Activated CD4-positive, alpha-beta T cell treated with anti-CD3 and anti-CD28 coated beads, Interleukin-2, amount 50 U/mL, for 4 hours (primary cell): ENCODE results near the gene MTIF3.
"Not testable (repeated sequence)": the region's sequence is repeated elsewhere in the genome, so short reads cannot be mapped to it uniquely, and the experiment has no call there.

ENCODE experiments used
- DNase-seq, 2 experiments: peaks; one replicate each; pipeline ENCODE4 v3.0.0-alpha.2; 2020

MTIF3 gene

GRCh38 chr13:27408074-27408473 is 42.3 kb downstream of the MTIF3 start:
- no peak for DNase-seq

DNA sequence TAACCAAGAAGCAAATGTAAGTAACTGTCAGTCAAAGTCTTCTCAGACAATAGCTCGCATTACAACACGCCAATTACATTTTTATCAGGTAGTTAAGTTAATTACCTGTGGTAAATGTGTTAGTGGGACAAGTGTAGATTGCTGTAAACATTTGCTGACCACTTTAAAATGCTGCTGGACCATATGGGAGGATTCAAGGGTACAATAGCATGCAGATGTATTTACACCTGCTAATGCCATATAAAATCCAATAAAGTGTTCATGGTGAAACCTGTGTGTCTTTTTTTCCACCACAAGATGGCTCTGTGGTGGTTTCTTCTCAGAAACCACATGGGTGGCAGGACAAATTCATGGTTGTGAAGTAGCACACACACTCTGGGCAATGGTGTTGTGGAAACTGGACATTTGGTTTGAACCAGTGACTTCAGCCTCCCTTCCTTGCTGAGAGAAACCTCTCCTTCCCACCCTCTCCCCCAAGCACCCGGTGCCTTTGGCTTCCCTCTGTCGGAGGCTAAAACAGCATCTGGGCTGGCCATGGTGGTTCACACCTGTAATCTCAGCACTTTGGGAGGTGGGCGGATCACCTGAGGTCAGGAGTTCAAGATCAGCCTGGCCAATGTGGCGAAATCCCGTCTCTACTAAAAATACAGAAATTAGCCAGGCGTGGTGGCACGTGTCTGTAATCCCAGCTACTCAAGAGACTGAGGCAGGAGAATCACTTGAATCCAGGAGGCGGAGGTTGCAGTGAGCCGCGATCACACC is 44.0 kb downstream of the MTIF3 start:
- no peak for DNase-seq

DNA sequence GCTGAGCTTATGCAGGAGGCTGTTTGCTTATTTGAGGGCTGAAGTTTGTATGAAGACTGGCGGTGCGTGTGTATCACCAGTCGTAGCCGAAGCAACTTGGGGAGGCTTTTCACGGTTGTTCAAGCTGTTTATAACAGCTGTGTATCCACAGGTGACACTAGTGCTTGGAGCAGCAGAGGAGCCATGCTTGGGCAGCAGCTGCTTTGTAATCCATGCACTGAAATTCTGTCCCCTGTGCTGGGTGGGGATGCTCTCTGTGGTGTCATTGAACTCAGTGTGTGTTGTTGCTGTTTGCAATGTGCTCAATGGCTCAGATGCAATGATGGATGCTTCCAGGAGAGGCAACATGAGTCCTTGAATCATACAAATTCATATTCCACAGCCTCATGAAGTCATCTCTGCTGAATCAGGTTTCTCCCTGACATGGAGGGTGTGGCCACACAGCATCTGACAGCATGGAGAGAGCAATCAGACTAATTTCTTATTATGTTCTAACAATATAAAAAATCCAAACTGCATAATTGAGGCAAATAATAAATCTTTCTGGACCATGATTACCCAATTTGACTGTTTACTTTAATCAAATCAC is 44.7 kb downstream of the MTIF3 start:
- no peak for DNase-seq

DNA sequence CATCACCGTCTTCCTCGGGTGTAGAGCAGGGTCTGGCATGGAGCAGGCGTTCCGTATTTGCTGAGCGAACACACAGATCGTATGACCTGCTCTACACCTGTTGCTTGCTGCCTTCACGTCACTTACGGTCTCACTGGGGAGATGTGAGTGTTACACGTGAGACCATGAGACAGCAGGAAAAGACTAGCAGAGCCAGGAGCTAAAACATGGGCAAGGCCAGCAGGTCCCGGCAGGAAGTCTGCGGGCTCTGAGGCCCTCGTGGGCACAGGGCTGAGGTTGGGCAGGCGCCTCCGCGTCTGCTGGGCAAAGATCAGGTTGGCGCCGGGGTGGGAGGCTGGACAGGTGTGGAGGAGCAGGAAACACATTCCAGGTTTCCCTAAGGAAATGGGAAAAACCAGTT is 45.7 kb downstream of the MTIF3 start:
- no peak for DNase-seq

- no peak for DNase-seq
These were observed 46.5 kb downstream of the MTIF3 start for GRCh38 chr13:27403727-27404385.

- DNase-seq, result no peak
These were observed 47.1 kb downstream of the MTIF3 start for GRCh38 chr13:27403203-27403678.

GRCh38 chr13:27401210-27401609 is 49.2 kb downstream of the MTIF3 start:
- DNase-seq, result no peak

GRCh38 chr13:27400405-27400804 is 50.0 kb downstream of the MTIF3 start:
- DNase-seq, result not testable (repeated sequence)

DNA sequence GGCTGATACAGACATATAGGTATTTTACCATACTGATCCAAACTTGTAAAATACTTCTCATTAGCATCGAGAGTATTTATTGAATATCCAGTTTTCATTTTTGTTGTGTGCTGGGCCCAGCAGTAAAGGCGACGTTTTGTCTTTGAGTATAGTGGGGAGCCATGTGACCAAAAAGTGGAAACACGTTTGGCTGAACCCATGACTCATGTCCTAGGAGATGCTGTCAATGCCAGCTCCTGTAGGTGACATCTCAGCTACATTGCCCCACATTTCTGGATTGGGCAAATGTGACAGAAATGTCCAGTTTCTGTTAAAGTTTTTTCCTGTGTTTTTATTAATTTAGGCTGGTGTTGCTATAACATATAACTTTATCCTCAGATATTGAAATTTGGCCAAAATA is 52.0 kb downstream of the MTIF3 start:
- DNase-seq, result no peak

GRCh38 chr13:27396252-27396846 is 54.0 kb downstream of the MTIF3 start:
- DNase-seq, result no peak

DNA sequence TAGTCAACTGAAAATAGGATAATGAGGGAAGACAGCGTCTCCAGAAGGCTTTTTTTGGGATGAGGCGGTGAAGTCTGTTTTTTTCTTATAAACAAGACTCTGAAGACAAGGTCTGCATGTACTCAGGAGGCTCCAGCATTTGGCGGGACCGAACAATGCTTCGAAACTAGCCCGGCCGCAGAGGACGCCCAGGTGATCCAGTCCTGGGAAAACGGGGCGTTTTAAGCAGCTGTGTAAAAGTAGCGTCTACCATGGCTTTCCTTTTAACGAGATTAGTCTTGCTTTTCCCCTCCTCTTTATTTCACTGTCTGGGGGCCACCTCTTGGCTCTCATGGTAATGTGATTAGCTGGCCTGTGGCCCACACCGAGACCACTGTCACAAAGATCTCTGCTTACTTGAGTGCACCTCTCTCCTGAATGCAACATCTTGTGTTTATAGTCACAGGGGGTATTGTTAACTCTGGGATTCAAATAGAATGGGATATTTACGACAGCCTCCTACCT is 55.3 kb downstream of the MTIF3 start:
- no peak for DNase-seq

DNA sequence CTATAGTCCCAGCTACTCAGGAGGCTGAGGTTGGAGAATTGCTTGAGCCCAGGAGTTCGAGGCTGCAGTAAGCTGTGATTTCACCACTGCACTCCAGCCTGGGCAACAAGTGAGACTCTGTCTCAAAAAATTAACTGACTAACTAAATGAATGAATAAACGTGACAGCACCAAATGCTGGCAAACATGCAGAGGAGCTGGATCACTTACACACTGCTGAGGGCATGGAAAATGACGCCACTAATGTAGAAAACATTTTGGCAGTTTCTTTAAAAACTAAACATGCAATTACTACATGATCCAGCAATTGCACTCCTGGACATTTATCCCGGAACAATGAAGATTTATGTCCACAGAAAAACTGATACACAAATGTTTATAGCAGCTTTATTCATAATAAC is 57.3 kb downstream of the MTIF3 start:
- DNase-seq, result no peak

- DNase-seq, result no peak
These were observed 58.9 kb downstream of the MTIF3 start for GRCh38 chr13:27391471-27391870.

GRCh38 chr13:27389891-27390290 is 60.5 kb downstream of the MTIF3 start:
- DNase-seq, result no peak

DNA sequence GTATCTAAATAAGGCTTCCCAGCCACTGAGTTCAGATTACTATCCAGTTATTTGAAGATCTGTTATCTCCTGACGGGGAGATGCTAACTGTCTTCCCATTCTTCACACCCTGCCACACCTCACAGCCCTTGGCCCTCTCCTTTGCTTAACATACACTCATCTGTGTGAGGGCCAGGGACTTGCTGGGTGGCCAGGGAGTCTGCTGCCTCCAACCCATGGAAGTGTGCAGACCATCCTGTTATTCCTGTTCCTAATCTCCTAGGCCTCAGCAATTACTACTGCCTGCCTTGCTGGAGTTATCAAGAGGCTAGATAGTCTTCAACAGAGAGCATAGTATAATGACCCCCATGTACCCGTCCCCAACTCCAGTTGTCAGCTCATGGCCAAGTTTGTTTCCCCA is 62.1 kb downstream of the MTIF3 start:
- no peak for DNase-seq
